A549 (cell line): Measurements from ENCODE around the gene SUN1. TPM values are rescaled to one million over a fixed set of nuclear protein-coding genes. Genes with fewer than 3 reads are reported as not detected.

ENCODE experiments used
- ATAC-seq, 2 experiments: fragments of 200-7000 bp in 1 of 2; fragments of >200 bp in 1 of 2; cut with Nextera tagmentation in 1 of 2; cut with Tn5 transposase in 1 of 2; 3 replicates each; pipeline versions ENCODE4 v1.8.0 to v1.9.1; 2018 to 2020; ENCODE audit warnings: mild to moderate bottlenecking in 1 of 2, moderate library complexity in 1 of 2
- CTCF ChIA-PET: fragments of 300-600 bp; sonication (Branson Sonifier 250); formaldehyde crosslinking; extraction: SDS; loops from one replicate; lab custom pipeline; 2021; ENCODE audit warnings: antibody characterized with exemption, inconsistent platforms; lab: Yijun Ruan, JAX
- POLR2A ChIA-PET: fragments of 350-600 bp; formaldehyde crosslinking; extraction: SDS; loops from one replicate; lab custom pipeline; 2021; ENCODE audit warnings: antibody characterized with exemption, inconsistent platforms; lab: Yijun Ruan, JAX
- DNase-seq, 2 experiments: peaks; one replicate each; pipeline versions ENCODE4 v3.0.0 to v3.0.0-alpha.2; 2011 to 2016; ENCODE audit warnings: low read depth in 1 of 2, low spot score in 1 of 2
- FAIRE-seq: peaks from 2 replicates; lab custom pipeline; 2011; peaks lifted over from hg19 to GRCh38; lab: Jason Lieb, UNC
- H3K27ac ChIP-seq, 2 experiments: fragments of >200 bp; sonication (Bioruptor Twin); formaldehyde crosslinking; 3 replicates each; pipeline ENCODE4 v1.5.1; 2016 to 2017
- H3K4me1 ChIP-seq: fragments of >200 bp; sonication (Bioruptor Twin); formaldehyde crosslinking; 3 replicates; pipeline ENCODE4 v1.6.1; 2016
- H3K4me2 ChIP-seq: fragments of >200 bp; sonication (Bioruptor Twin); formaldehyde crosslinking; 3 replicates; pipeline ENCODE4 v1.6.1; 2016
- H3K4me3 ChIP-seq: fragments of >200 bp; sonication (Bioruptor Twin); formaldehyde crosslinking; 3 replicates; pipeline ENCODE4 v1.5.1; 2016
- H3K9me3 ChIP-seq: fragments of >200 bp; sonication (Bioruptor Twin); formaldehyde crosslinking; 3 replicates; pipeline ENCODE4 v1.6.1; 2016
- CHD2 ChIP-seq: fragments of 150-350 bp; IDR thresholded peaks from 2 replicates; pipeline ENCODE4 v1.6.1; 2014; ENCODE audit warnings: low read length; ENCODE audit not compliant: partially characterized antibody
- CHD4 ChIP-seq: fragments of 200-600 bp; sonication (generic); IDR thresholded peaks from 2 replicates; pipeline ENCODE4 v1.6.1; 2016; ENCODE audit warnings: antibody characterized with exemption, mild to moderate bottlenecking, borderline replicate concordance
- EHF ChIP-seq: fragments of 250-450 bp; sonication (Bioruptor Pico); IDR thresholded peaks from 2 replicates; pipeline ENCODE4 v1.5.0; 2020; ENCODE audit warnings: mild to moderate bottlenecking
- EP300 ChIP-seq, 2 experiments: fragments of >200 bp; sonication (Bioruptor Twin); formaldehyde crosslinking; IDR thresholded peaks; 2 replicates in 1 of 2; 3 replicates in 1 of 2; pipeline ENCODE4 v1.6.1; 2016 to 2017
- HES2 ChIP-seq: fragments of >200 bp; sonication (Bioruptor Twin); formaldehyde crosslinking; IDR thresholded peaks from 2 replicates; pipeline ENCODE4 v1.6.1; 2016
- HOXB5 ChIP-seq: fragments of 250-450 bp; sonication (Bioruptor Pico); IDR thresholded peaks from 2 replicates; pipeline ENCODE4 v1.5.0; 2020; ENCODE audit warnings: mild to moderate bottlenecking, moderate library complexity
- KDM1A ChIP-seq: fragments of 200-600 bp; sonication (generic); IDR thresholded peaks from 2 replicates; pipeline ENCODE4 v1.6.1; 2016; ENCODE audit warnings: low read depth, mild to moderate bottlenecking
- PBX3 ChIP-seq: IDR thresholded peaks from 2 replicates; pipeline ENCODE4 v1.6.1; 2012
- PHF8 ChIP-seq: fragments of 200-600 bp; sonication (generic); IDR thresholded peaks from 2 replicates; pipeline ENCODE4 v1.6.1; 2016; ENCODE audit warnings: low read depth, mild to moderate bottlenecking, antibody characterized with exemption, moderate library complexity, borderline replicate concordance
- REST ChIP-seq: fragments of 200-600 bp; sonication (generic); IDR thresholded peaks from 2 replicates; pipeline ENCODE4 v1.6.1; 2016; ENCODE audit warnings: antibody characterized with exemption, mild to moderate bottlenecking, moderate library complexity
- SREBF2 ChIP-seq: fragments of 450-650 bp; IDR thresholded peaks from 2 replicates; pipeline ENCODE4 v1.6.1; 2014; ENCODE audit warnings: mild to moderate bottlenecking, moderate library complexity
- ZC3H11A ChIP-seq: fragments of 450-650 bp; IDR thresholded peaks from 2 replicates; pipeline ENCODE4 v1.6.1; 2014; ENCODE audit warnings: antibody characterized with exemption, mild to moderate bottlenecking
- WGBS: methylation state at CpG from one replicate; pipeline ENCODE4 v1.1.6; 2017; ENCODE audit errors: missing lambda C conversion rate; 5-methylcytosine and 5-hydroxymethylcytosine counted together
- polyA plus RNA-seq, 4 experiments: library from polyadenylated mRNA; depleted of rRNA in 3 of 4; stranded (reverse); fragments of >200 nt; fragmentation: RNase III in 1 of 4; extraction: RNeasy Plus Mini Kit Qiagen cat#74134 plus additional on column Dnase treatment in 1 of 4; gene quantifications; 2 replicates in 3 of 4; 3 replicates in 1 of 4; pipeline ENCODE4 v1.2.3, GENCODE V29; 2011 to 2017
- TF ChIP-seq, protein P1 (sequence below): fragments of >200 bp; sonication (Bioruptor Twin); formaldehyde crosslinking; IDR thresholded peaks from 3 replicates; pipeline ENCODE4 v1.6.1; 2016
- TF ChIP-seq, protein P2 (sequence below): IDR thresholded peaks from 2 replicates; pipeline ENCODE4 v1.6.1; 2012; ENCODE audit warnings: low read depth, borderline replicate concordance

SUN1 gene
- polyA plus RNA-seq, 2 of the 4 experiments (the other 2 are of a cell fraction): 60.7 to 130 TPM

GRCh38 chr7:875051-875450, 42.8 kb downstream of the SUN1 start (continued):
- TF ChIP-seq REST: no peak

GRCh38 chr7:875476-876076, 43.3 kb downstream of the SUN1 start:
- Histone ChIP-seq H3K27ac (peak overlapping the region; percentile 75 to 87), H3K9me3 (no peaks in the 10 kb centered on the region), H3K4me2 (peak overlapping the region; percentile 65), H3K4me1 (peaks cover 22% of the 10 kb centered on the region), H3K4me3 (peak overlapping the region; percentile 40)
- POLR2A ChIA-PET: interaction anchor here (0.6 kb wide), 1 partner anchor 25 kb away, joined by 6 read pairs; no protein-coding TSS in a partner anchor
- FAIRE-seq: no peak
- DNase-seq: no peak
- no peak for ATAC-seq
- WGBS: 62% methylated on average over 27 of the region's 27 CpGs
- CTCF ChIA-PET: interaction anchor here (1.0 to 7.1 kb wide), 4 partner anchors 25 to 554 kb away, joined by 3 to 117 read pairs (median 4); no protein-coding TSS in a partner anchor
- TF ChIP-seq PHF8: no peak
- TF ChIP-seq, protein P1, sequence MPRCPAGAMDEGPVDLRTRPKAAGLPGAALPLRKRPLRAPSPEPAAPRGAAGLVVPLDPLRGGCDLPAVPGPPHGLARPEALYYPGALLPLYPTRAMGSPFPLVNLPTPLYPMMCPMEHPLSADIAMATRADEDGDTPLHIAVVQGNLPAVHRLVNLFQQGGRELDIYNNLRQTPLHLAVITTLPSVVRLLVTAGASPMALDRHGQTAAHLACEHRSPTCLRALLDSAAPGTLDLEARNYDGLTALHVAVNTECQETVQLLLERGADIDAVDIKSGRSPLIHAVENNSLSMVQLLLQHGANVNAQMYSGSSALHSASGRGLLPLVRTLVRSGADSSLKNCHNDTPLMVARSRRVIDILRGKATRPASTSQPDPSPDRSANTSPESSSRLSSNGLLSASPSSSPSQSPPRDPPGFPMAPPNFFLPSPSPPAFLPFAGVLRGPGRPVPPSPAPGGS: no peak
- no peak for TF ChIP-seq EP300 (IDR thresholded peaks at IDR 0.05)
- TF ChIP-seq SREBF2: no peak
- no peak for TF ChIP-seq HOXB5 (CRISPR knock-in tag)
- TF ChIP-seq PBX3: no peak
- no peak for TF ChIP-seq CHD4
- TF ChIP-seq CHD2: no peak
- no peak for TF ChIP-seq HES2
- no peak for TF ChIP-seq ZC3H11A
- TF ChIP-seq KDM1A: no peak
- TF ChIP-seq, protein P2, sequence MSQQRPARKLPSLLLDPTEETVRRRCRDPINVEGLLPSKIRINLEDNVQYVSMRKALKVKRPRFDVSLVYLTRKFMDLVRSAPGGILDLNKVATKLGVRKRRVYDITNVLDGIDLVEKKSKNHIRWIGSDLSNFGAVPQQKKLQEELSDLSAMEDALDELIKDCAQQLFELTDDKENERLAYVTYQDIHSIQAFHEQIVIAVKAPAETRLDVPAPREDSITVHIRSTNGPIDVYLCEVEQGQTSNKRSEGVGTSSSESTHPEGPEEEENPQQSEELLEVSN: no peak
- no peak for TF ChIP-seq EHF
- TF ChIP-seq, all 56 proteins: peak for 0
